ENCODE data around the gene NBR1.
"Not testable (repeated sequence)": the region's sequence is repeated elsewhere in the genome, so short reads cannot be mapped to it uniquely, and the experiment has no call there.

The NBR1 gene, protein sequence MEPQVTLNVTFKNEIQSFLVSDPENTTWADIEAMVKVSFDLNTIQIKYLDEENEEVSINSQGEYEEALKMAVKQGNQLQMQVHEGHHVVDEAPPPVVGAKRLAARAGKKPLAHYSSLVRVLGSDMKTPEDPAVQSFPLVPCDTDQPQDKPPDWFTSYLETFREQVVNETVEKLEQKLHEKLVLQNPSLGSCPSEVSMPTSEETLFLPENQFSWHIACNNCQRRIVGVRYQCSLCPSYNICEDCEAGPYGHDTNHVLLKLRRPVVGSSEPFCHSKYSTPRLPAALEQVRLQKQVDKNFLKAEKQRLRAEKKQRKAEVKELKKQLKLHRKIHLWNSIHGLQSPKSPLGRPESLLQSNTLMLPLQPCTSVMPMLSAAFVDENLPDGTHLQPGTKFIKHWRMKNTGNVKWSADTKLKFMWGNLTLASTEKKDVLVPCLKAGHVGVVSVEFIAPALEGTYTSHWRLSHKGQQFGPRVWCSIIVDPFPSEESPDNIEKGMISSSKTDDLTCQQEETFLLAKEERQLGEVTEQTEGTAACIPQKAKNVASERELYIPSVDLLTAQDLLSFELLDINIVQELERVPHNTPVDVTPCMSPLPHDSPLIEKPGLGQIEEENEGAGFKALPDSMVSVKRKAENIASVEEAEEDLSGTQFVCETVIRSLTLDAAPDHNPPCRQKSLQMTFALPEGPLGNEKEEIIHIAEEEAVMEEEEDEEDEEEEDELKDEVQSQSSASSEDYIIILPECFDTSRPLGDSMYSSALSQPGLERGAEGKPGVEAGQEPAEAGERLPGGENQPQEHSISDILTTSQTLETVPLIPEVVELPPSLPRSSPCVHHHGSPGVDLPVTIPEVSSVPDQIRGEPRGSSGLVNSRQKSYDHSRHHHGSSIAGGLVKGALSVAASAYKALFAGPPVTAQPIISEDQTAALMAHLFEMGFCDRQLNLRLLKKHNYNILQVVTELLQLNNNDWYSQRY

GRCh38 chr17:43170766-43171585, at the start of gene NBR1:
TSS of gene NBR1 (plus strand) at chr17:43171214. CDS start at chr17:43175800, 4,586 bp downstream.
- peak; percentile 100 for DNase-seq (ENCODE audit: low spot score)

DNA sequence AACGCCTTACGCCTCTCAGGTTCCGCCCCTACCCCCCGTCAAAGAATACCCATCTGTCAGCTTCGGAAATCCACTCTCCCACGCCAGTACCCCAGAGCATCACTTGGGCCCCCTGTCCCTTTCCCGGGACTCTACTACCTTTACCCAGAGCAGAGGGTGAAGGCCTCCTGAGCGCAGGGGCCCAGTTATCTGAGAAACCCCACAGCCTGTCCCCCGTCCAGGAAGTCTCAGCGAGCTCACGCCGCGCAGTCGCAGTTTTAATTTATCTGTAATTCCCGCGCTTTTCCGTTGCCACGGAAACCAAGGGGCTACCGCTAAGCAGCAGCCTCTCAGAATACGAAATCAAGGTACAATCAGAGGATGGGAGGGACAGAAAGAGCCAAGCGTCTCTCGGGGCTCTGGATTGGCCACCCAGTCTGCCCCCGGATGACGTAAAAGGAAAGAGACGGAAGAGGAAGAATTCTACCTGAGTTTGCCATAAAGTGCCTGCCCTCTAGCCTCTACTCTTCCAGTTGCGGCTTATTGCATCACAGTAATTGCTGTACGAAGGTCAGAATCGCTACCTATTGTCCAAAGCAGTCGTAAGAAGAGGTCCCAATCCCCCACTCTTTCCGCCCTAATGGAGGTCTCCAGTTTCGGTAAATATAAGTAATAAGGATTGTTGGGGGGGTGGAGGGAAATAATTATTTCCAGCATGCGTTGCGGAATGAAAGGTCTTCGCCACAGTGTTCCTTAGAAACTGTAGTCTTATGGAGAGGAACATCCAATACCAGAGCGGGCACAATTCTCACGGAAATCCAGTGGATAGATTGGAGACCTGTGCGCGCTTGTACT, 45.7 kb upstream of the NBR1 start, which contains the start of gene BRCA1:
BRCA1 (minus strand) TSS at position 232 of the 834 bp plus-strand sequence. CDS start 1,268 bp downstream, outside the sequence.
- DNase-seq (ENCODE audit: low spot score) = peak; percentile 96

- no peak for DNase-seq (ENCODE audit: low spot score)
Measured at GRCh38 chr17:43125967-43126910, 44.8 kb upstream of the NBR1 start.

DNA sequence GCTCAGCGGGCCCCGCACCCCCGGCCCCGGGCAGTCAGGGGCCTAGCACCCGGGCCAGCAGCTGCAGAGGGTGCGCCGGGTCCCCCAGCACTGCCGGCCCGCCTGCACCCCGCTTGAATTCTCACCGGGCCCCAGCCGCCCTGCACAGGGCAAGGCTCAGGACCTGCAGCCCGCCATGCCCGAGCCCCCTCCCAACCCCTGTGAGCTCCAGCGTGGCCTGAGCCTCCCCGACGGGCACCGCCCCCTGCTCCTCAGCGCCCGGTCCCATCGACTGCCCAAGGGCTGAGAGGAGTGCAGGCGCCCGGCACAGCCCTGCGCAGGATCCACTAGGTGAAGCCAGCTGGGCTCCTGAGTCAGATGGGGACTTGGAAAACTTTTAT, 44.1 kb upstream of the NBR1 start:
- no peak for DNase-seq (ENCODE audit: low spot score)

- not testable (repeated sequence) for DNase-seq (ENCODE audit: low spot score)
Measured at GRCh38 chr17:43127333-43127876, 43.6 kb upstream of the NBR1 start.

GRCh38 chr17:43129671-43130010, 41.4 kb upstream of the NBR1 start:
- no peak for DNase-seq (ENCODE audit: low spot score)

- no peak for DNase-seq (ENCODE audit: low spot score)
Measured at GRCh38 chr17:43132117-43132516, 38.9 kb upstream of the NBR1 start.

- not testable (repeated sequence) for DNase-seq (ENCODE audit: low spot score)
Measured at GRCh38 chr17:43133439-43133838, 37.6 kb upstream of the NBR1 start.

GRCh38 chr17:43134774-43135453, 36.1 kb upstream of the NBR1 start:
- no peak for DNase-seq (ENCODE audit: low spot score)

DNA sequence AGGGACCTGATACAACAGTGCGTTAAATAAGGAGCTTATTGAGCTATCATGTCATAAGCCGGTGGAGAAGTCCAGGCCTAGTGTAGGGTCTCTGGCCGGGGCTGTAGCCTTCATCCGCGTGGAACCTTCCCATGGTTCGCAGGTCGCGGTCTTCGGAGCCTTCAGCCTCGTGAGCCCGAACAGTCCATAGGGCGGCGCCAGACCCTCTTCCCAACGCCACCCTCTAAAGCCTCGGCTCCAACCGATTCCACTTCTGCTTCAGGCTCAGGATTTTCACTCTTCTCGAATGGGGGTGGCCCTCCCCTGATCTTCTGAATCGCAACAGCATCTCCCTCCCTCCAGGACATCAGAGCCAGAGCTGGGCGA, 35.6 kb upstream of the NBR1 start:
- no peak for DNase-seq (ENCODE audit: low spot score)

- not testable (repeated sequence) for DNase-seq (ENCODE audit: low spot score)
Measured at GRCh38 chr17:43136574-43136973, 34.4 kb upstream of the NBR1 start.

- not testable (repeated sequence) for DNase-seq (ENCODE audit: low spot score)
Measured at GRCh38 chr17:43138531-43138930, 32.5 kb upstream of the NBR1 start.

- no peak for DNase-seq (ENCODE audit: low spot score)
Measured at GRCh38 chr17:43140396-43141332, 30.4 kb upstream of the NBR1 start.

GRCh38 chr17:43142153-43142552, 28.9 kb upstream of the NBR1 start:
- no peak for DNase-seq (ENCODE audit: low spot score)

DNA sequence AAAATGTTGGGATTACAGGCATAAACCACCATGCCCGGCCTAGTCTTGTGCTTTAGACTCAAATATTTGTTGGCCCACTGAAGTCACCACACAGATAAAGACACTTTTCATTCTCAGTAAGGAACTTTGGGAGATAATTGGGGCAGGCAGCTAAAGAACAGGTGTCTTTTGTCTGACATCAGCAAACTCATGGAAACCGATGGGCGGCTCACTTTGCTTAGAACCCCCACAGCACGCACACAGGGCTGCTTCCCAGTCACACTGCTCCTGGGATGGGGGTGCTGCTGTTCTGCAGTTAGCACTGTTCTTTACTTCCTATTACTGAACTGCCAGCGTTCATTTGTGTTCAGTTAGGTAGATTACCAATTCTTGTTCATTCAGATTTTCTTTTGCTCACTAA, 27.8 kb upstream of the NBR1 start:
- no peak for DNase-seq (ENCODE audit: low spot score)

DNA sequence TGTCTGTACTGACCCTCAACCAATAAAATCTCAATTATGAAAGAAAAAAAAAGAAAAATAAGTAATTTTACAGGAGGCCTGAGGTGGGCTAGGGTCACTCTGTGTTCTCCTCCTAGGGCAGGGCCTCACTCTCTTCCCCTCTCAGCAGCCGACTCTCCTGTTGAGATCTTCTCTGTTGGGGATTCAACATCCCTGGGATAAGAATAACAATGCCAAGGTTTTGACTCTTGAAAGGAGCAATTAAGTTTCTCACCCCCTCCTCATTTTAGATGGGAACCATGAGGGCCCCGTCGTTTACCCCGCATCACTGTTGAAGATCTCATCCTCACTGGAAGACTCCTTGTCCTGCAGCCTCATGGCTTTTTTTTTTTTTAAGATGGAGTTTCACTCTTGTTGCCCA, 24.4 kb upstream of the NBR1 start:
- no peak for DNase-seq (ENCODE audit: low spot score)

- DNase-seq (ENCODE audit: low spot score) = no peak
Measured at GRCh38 chr17:43151880-43152456, 19.0 kb upstream of the NBR1 start.
